HG03159 (cell line): ENCODE measurements around the gene SOST.
"Not testable (repeated sequence)": the region's sequence is repeated elsewhere in the genome, so short reads cannot be mapped to it uniquely, and the experiment has no call there.

Source experiments
- ATAC-seq: cut with Tn5 transposase; IDR thresholded peaks from one replicate; pipeline ENCODE4 v1.9.1; 2021; ENCODE audit warnings: mild to moderate bottlenecking, moderate library complexity; ENCODE audit not compliant: unreplicated experiment

SOST gene

GRCh38 chr17:43758497-43759174, at the start of gene SOST:
SOST (minus strand) TSS chr17:43758791; CDS start chr17:43758741, 50 bp downstream.
- no peak for ATAC-seq

- ATAC-seq = no peak
Measured at GRCh38 chr17:43808076-43808475, 49.5 kb upstream of the SOST start.

- no peak for ATAC-seq
Measured at GRCh38 chr17:43805117-43805516, 46.5 kb upstream of the SOST start.

GRCh38 chr17:43803758-43804157, 45.2 kb upstream of the SOST start:
- ATAC-seq = no peak

- ATAC-seq = no peak
Measured at GRCh38 chr17:43801844-43802243, 43.3 kb upstream of the SOST start.

- ATAC-seq = no peak
Measured at GRCh38 chr17:43800736-43801135, 42.1 kb upstream of the SOST start.

GRCh38 chr17:43799047-43799446, 40.5 kb upstream of the SOST start:
- ATAC-seq = no peak

GRCh38 chr17:43798024-43798423, 39.4 kb upstream of the SOST start:
- ATAC-seq = not testable (repeated sequence)

GRCh38 chr17:43792668-43793067, 34.1 kb upstream of the SOST start:
- not testable (repeated sequence) for ATAC-seq

- ATAC-seq = no peak
Measured at GRCh38 chr17:43791589-43791988, 33.0 kb upstream of the SOST start.

- no peak for ATAC-seq
Measured at GRCh38 chr17:43790311-43790940, 31.8 kb upstream of the SOST start.

GRCh38 chr17:43789482-43789881, 30.9 kb upstream of the SOST start:
- ATAC-seq = no peak

- ATAC-seq = no peak
Measured at GRCh38 chr17:43788540-43788939, 29.9 kb upstream of the SOST start.

- no peak for ATAC-seq
Measured at GRCh38 chr17:43787728-43788127, 29.1 kb upstream of the SOST start.

GRCh38 chr17:43784628-43785101, 26.1 kb upstream of the SOST start:
- ATAC-seq = no peak

- ATAC-seq = no peak
Measured at GRCh38 chr17:43784068-43784467, 25.5 kb upstream of the SOST start.

- ATAC-seq = no peak
Measured at GRCh38 chr17:43782913-43783680, 24.5 kb upstream of the SOST start.

- no peak for ATAC-seq
Measured at GRCh38 chr17:43780135-43780534, 21.5 kb upstream of the SOST start, which contains the start of gene CFAP97D1. CFAP97D1 (plus strand) TSS chr17:43780435; CDS start chr17:43780463, 28 bp downstream.

- ATAC-seq = no peak
Measured at GRCh38 chr17:43779145-43780125, 20.8 kb upstream of the SOST start.

GRCh38 chr17:43778337-43779144, 19.9 kb upstream of the SOST start, which contains the start of gene DUSP3:
DUSP3 (minus strand) TSS chr17:43778977; CDS start chr17:43778924, 53 bp downstream.
- peak; percentile 77 for ATAC-seq
